Measurements from ENCODE around the gene PAFAH1B2. TPM values are rescaled to one million over a fixed set of nuclear protein-coding genes. Genes with fewer than 3 reads are reported as not detected.
A peak's percentile ranks its signal among the peaks of the same experiment; 100 is the strongest.

PAFAH1B2 gene
- total and polyA plus RNA-seq, 10 of the 15 experiments (the other 5 are each of a cell fraction or from before 2014, with no cell fraction given), result 17.6 to 64.8 (median 47.6) TPM

DNA sequence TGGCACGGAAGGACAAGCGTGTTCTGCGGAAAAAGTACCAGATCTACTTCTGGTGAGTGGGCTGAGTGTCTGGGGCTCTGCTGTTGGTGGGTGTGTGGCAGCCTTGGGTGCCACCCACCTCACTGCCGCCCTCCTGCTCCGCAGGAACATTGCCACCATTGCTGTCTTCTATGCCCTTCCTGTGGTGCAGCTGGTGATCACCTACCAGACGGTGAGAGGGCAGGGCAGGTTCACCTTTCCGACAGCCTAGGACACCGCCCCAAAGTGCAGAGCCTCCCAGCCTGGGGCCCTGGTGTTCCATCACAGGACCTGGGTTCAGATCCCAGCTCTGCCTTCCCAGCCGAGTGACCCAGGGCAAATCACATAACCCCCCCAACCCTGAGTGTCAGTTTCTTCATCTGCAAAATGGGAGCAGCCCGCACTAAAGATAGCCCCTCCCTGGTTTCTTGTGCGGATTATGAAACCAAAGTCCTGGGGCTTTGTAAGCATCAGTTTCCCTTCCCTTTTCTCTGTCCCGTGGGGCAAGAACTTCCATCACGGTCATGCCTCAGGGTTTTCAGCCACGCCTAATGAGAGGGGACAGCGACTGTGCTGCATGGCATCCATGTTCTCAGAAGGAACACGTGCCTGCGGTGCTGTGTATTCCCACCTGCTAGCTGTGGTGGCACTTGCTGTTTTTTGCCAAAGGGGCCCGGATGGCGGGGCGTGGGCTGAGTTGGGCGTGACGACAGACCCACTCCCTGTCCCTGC, 45.3 kb downstream of the PAFAH1B2 start (continued):
- TF ChIP-seq, protein P1, sequence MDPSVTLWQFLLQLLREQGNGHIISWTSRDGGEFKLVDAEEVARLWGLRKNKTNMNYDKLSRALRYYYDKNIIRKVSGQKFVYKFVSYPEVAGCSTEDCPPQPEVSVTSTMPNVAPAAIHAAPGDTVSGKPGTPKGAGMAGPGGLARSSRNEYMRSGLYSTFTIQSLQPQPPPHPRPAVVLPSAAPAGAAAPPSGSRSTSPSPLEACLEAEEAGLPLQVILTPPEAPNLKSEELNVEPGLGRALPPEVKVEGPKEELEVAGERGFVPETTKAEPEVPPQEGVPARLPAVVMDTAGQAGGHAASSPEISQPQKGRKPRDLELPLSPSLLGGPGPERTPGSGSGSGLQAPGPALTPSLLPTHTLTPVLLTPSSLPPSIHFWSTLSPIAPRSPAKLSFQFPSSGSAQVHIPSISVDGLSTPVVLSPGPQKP (IDR thresholded peaks at IDR 0.05; ENCODE audit: low read depth, low read length), result no peak
- TF ChIP-seq RAD21 (IDR thresholded peaks at IDR 0.05; ENCODE audit: insufficient read depth, low read depth, low read length) (no peak), HDAC2 (IDR thresholded peaks at IDR 0.05) (no peak), RAD51 (IDR thresholded peaks at IDR 0.05) (peak; percentile 76), ATF7 (IDR thresholded peaks at IDR 0.05; ENCODE audit: low read depth) (peak; percentile 29; the same call in 1 of the 2 replicates), MTA3 (IDR thresholded peaks at IDR 0.05; ENCODE audit: borderline replicate concordance, low read length) (no peak; the same call in 1 of the 2 replicates), ASH2L (IDR thresholded peaks at IDR 0.05; ENCODE audit: borderline replicate concordance, low read depth) (no peak), NR2F1 (conservative IDR thresholded peaks at IDR 0.05) (no peak; the same call in 1 of the 2 replicates), BMI1 (IDR thresholded peaks at IDR 0.05; ENCODE audit: borderline replicate concordance) (no peak), SIN3A (IDR thresholded peaks at IDR 0.05; ENCODE audit: low read depth, low read length) (0 out of 2 replicates have a peak, but pooled peaks have one; percentile 42), SMC3 (IDR thresholded peaks at IDR 0.05; ENCODE audit: borderline replicate concordance, low read length) (0 out of 2 replicates have a peak, but pooled peaks have one; percentile 12), CHD2 (IDR thresholded peaks at IDR 0.05; ENCODE audit: borderline replicate concordance, low read depth, low read length) (0 out of 2 replicates have a peak, but pooled peaks have one; percentile 31), NR2C1 (IDR thresholded peaks at IDR 0.05) (no peak), HCFC1 (IDR thresholded peaks at IDR 0.05; ENCODE audit: low read length) (no peak), ZBTB4 (CRISPR knock-in tag; IDR thresholded peaks at IDR 0.05) (no peak)
- TF ChIP-seq, protein P2, sequence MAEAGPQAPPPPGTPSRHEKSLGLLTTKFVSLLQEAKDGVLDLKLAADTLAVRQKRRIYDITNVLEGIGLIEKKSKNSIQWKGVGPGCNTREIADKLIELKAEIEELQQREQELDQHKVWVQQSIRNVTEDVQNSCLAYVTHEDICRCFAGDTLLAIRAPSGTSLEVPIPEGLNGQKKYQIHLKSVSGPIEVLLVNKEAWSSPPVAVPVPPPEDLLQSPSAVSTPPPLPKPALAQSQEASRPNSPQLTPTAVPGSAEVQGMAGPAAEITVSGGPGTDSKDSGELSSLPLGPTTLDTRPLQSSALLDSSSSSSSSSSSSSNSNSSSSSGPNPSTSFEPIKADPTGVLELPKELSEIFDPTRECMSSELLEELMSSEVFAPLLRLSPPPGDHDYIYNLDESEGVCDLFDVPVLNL (IDR thresholded peaks at IDR 0.05; ENCODE audit: low read depth, low read length), result no peak
- TF ChIP-seq, protein P3, sequence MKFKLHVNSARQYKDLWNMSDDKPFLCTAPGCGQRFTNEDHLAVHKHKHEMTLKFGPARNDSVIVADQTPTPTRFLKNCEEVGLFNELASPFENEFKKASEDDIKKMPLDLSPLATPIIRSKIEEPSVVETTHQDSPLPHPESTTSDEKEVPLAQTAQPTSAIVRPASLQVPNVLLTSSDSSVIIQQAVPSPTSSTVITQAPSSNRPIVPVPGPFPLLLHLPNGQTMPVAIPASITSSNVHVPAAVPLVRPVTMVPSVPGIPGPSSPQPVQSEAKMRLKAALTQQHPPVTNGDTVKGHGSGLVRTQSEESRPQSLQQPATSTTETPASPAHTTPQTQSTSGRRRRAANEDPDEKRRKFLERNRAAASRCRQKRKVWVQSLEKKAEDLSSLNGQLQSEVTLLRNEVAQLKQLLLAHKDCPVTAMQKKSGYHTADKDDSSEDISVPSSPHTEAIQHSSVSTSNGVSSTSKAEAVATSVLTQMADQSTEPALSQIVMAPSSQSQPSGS (IDR thresholded peaks at IDR 0.05; ENCODE audit: low read length), result no peak
- TF ChIP-seq, protein P4, sequence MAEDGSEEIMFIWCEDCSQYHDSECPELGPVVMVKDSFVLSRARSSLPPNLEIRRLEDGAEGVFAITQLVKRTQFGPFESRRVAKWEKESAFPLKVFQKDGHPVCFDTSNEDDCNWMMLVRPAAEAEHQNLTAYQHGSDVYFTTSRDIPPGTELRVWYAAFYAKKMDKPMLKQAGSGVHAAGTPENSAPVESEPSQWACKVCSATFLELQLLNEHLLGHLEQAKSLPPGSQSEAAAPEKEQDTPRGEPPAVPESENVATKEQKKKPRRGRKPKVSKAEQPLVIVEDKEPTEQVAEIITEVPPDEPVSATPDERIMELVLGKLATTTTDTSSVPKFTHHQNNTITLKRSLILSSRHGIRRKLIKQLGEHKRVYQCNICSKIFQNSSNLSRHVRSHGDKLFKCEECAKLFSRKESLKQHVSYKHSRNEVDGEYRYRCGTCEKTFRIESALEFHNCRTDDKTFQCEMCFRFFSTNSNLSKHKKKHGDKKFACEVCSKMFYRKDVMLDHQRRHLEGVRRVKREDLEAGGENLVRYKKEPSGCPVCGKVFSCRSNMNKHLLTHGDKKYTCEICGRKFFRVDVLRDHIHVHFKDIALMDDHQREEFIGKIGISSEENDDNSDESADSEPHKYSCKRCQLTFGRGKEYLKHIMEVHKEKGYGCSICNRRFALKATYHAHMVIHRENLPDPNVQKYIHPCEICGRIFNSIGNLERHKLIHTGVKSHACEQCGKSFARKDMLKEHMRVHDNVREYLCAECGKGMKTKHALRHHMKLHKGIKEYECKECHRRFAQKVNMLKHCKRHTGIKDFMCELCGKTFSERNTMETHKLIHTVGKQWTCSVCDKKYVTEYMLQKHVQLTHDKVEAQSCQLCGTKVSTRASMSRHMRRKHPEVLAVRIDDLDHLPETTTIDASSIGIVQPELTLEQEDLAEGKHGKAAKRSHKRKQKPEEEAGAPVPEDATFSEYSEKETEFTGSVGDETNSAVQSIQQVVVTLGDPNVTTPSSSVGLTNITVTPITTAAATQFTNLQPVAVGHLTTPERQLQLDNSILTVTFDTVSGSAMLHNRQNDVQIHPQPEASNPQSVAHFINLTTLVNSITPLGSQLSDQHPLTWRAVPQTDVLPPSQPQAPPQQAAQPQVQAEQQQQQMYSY (CRISPR knock-in tag; IDR thresholded peaks at IDR 0.05), result no peak
